HG02763 (cell line): Measurements from ENCODE around the gene EDC4.

Source experiments
- ATAC-seq: cut with Tn5 transposase; IDR thresholded peaks from one replicate; pipeline ENCODE4 v1.9.1; 2021; ENCODE audit warnings: mild to moderate bottlenecking, moderate library complexity; ENCODE audit not compliant: unreplicated experiment

EDC4 gene

DNA sequence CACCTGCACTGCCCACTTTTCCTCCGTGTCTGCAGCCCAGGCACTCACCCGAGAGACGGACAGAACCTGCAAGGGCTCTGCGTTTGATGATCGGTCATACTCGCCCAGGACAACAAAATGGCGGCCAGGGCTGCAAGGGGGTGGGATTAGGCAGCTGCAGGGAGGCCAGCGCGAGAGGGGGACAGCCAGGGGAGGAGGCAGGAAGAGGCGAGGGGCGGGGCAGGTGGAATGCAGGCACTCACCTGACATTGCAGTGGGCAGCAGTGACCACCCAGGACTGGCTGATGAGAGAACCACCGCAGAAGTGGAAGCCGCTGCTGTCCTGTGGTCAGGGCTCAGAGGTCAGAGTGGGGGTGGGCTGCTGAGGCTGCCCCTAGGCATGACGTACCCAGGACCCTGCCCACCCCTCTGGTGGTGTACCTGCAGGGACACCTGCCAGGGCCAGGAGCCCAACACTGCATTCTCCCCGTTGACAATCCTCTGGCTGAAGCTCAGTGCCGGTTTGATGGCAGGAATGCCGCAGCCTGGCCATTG, 57.9 kb downstream of the EDC4 start:
- ATAC-seq = no peak
